Ovary (tissue), 9 donors: Measurements from ENCODE around the gene ADGRB2. TPM values are rescaled to one million over a fixed set of nuclear protein-coding genes. Genes with fewer than 3 reads are reported as not detected.

Experiments
- DNase-seq, 5 donors: peaks; one replicate each; pipeline ENCODE4 v3.0.0-alpha.2; 2019 to 2020
- H3K27ac ChIP-seq, 2 donors: fragments of 200-600 bp; one replicate each; pipeline versions ENCODE4 v1.5.1 to v1.8.0; 2019 to 2022
- H3K27me3 ChIP-seq: fragments of 200-600 bp; one replicate; pipeline ENCODE4 v1.8.0; 2022
- H3K36me3 ChIP-seq: fragments of 200-600 bp; sonication (generic); one replicate; pipeline ENCODE4 v1.5.1; 2019
- H3K4me1 ChIP-seq: one replicate; pipeline ENCODE4 v1.8.1; 2013; ENCODE audit warnings: mild to moderate bottlenecking, moderate library complexity; ENCODE audit not compliant: insufficient read depth
- H3K4me3 ChIP-seq: fragments of 200-600 bp; sonication (generic); one replicate; pipeline ENCODE4 v1.5.1; 2017
- H3K9me3 ChIP-seq, 2 donors: fragments of 200-600 bp in 1 of 2; sonication (generic) in 1 of 2; one replicate each; pipeline versions ENCODE4 v1.5.1 to v1.8.1; 2013 to 2019; ENCODE audit warnings: mild to moderate bottlenecking in 1 of 2, moderate library complexity in 1 of 2
- EP300 ChIP-seq: sonication (generic); formaldehyde crosslinking; IDR thresholded peaks from one replicate; pipeline ENCODE4 v1.6.1; 2017; ENCODE audit warnings: antibody characterized with exemption
- POLR2A ChIP-seq: fragments of 450-650 bp; IDR thresholded peaks from one replicate; pipeline ENCODE4 v1.6.1; 2017; ENCODE audit warnings: antibody characterized with exemption, mild to moderate bottlenecking, moderate library complexity
- WGBS, 3 donors: extraction: QIAGEN DNeasy Blood & Tissue Kit in 1 of 3; methylation state at CpG; one replicate each; pipeline versions ENCODE4 v1.1.5 to v1.1.7; 2013 to 2017; 5-methylcytosine and 5-hydroxymethylcytosine counted together
- intact Hi-C, 4 donors: fragments of 100-400 bp; cut with DNase I; formaldehyde crosslinking; loops; one replicate each; pipeline versions ENCODE4 v1.11.0 to v1.15.1; 2022 to 2023
- polyA plus RNA-seq, 2 donors: library from polyadenylated mRNA; stranded (reverse); fragments of 200-250 nt in 1 of 2; fragments of 350-450 nt in 1 of 2; fragmentation: Illumina TruSeq in 1 of 2; extraction: RNeasy Lipid Tissue Mini Kit (QIAGEN cat#74804) in 1 of 2; gene quantifications; one replicate each; pipeline ENCODE4 v1.2.3, GENCODE V29; 2013 to 2014
- total RNA-seq, 7 donors: library from RNA; depleted of rRNA in 2 of 7; stranded (reverse); fragments of >200 nt in 2 of 7; fragmentation: NEBNext Ultra II Directional in 3 of 7; extraction: Animal tissue kit (Norgen Biotek cat#: 25700) in 3 of 7; gene quantifications; one replicate each; pipeline versions ENCODE4 v1.1.0 to v1.2.4, GENCODE V29; 2016 to 2023
- TF ChIP-seq, protein P1 (sequence below), 3 donors: fragments of 450-650 bp in 2 of 3; fragments of 200-600 bp in 1 of 3; IDR thresholded peaks; one replicate each; pipeline versions ENCODE4 v1.5.1 to v1.8.0; 2016 to 2022; ENCODE audit warnings: antibody characterized with exemption in 3 of 3, mild to moderate bottlenecking in 1 of 3
- donor health status: DM: no; HTN: no; CAD: no; lungs with moderate emphysema.
- donor health status: DM: no; HTN: no; CAD: no.
- donor health status: Bipolar disorder and iron deficiency.
- donor health status: DM: yes; HTN: yes; CAD: no.
- donor health status: DM: no; HTN: no; CAD: no.
- donor health status: DM: yes; HTN: yes; CAD: no.

The ADGRB2 gene
- total and polyA plus RNA-seq, 9 donors: 0.30 to 7.2 (median 1.6) TPM

DNA sequence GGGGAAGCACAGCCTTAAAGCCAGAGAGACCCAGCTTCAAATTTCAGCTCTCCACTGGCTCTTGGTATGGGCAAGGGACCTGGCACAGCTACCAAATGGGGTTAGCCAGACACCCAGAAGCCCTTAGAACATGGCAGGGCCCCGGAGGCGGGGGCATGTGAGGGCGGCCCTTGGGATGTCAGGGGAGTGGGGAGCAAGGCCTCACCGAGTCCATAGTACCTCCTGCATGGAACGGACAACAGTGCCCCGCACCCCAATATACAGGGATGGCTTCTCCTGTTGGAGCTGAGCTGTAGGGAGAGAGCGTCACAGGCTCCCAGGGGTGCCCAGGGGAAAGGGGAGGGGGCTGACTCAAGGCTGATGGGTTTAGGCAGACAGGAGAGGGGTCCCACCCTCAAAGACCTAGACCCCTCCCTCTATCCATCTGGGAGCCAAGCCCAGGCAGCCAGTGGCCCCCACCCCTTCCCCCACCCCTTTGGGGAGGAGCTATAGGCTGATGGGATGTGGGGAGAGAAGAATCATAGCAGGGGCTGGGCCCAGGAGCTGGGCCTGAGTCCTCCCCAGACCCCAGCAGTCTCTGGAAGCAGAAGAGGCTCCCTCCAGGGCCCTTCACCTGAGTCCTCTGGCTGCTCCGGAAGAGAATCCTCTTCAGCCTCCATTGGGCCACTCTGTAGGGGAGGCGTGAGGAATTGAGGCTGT is 35.2 kb upstream of the ADGRB2 start:
- Histone ChIP-seq H3K36me3 (no peaks in the 10 kb centered on the region), H3K27ac (no peak overlapping the region), H3K27me3 (no peaks in the 10 kb centered on the region), H3K9me3 (no peaks in the 10 kb centered on the region), H3K4me3 (no peak overlapping the region), H3K4me1 (no peaks in the 10 kb centered on the region)
- TF ChIP-seq POLR2A (no peak), EP300 (no peak)
- TF ChIP-seq, protein P1, sequence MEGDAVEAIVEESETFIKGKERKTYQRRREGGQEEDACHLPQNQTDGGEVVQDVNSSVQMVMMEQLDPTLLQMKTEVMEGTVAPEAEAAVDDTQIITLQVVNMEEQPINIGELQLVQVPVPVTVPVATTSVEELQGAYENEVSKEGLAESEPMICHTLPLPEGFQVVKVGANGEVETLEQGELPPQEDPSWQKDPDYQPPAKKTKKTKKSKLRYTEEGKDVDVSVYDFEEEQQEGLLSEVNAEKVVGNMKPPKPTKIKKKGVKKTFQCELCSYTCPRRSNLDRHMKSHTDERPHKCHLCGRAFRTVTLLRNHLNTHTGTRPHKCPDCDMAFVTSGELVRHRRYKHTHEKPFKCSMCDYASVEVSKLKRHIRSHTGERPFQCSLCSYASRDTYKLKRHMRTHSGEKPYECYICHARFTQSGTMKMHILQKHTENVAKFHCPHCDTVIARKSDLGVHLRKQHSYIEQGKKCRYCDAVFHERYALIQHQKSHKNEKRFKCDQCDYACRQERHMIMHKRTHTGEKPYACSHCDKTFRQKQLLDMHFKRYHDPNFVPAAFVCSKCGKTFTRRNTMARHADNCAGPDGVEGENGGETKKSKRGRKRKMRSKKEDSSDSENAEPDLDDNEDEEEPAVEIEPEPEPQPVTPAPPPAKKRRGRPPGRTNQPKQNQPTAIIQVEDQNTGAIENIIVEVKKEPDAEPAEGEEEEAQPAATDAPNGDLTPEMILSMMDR (IDR thresholded peaks at IDR 0.05): no peak
- 83 to 90% (median 84%) methylated on average over 8 to 9 of the region's 9 CpGs for WGBS, 3 donors
- no peak for DNase-seq
- intact Hi-C loops: loop anchor here in 3 of 4 donors (10.0 kb wide), 2 partner anchors 165 to 235 kb away; no protein-coding TSS in a partner anchor

GRCh38 chr1:31798433-31799195 is 34.5 kb upstream of the ADGRB2 start:
- DNase-seq: no peak
- H3K4me1 ChIP-seq: no peaks in the 10 kb centered on the region
- no peaks in the 10 kb centered on the region for H3K27me3 ChIP-seq
- no peaks in the 10 kb centered on the region for H3K36me3 ChIP-seq
- no peaks in the 10 kb centered on the region for H3K9me3 ChIP-seq
- TF ChIP-seq EP300 (no peak), POLR2A (no peak)
- TF ChIP-seq, protein P1 (IDR thresholded peaks at IDR 0.05): no peak
- 33 to 43% (median 42%) methylated on average over 17 of the region's 17 CpGs for WGBS, 3 donors
- no peak overlapping the region for H3K27ac ChIP-seq
- H3K4me3 ChIP-seq: no peak overlapping the region
- intact Hi-C loops: loop anchor here in 3 of 4 donors (10.0 kb wide), 2 partner anchors 166 to 234 kb away; no protein-coding TSS in a partner anchor

DNA sequence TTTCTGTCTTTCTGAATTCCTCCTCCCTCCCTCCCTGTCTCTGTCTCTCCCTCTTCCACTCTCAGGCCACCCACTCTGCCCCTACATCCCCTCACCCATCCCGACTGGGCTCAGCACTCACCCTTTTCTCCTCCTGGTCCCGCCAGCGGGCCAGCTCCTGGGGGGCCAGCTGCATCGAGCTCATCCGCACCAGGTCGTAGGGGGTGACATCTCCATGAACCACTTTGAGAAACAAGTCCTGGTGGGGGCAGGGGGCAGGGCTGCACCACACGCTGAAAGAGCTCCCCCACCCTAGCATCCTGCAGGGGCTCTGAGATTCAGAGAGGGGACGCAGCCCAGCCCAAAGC is 33.9 kb upstream of the ADGRB2 start:
- DNase-seq: no peak
- H3K27me3 ChIP-seq: no peaks in the 10 kb centered on the region
- H3K4me3 ChIP-seq: no peak overlapping the region
- no peaks in the 10 kb centered on the region for H3K36me3 ChIP-seq
- 51 to 59% (median 53%) methylated on average over 8 of the region's 8 CpGs for WGBS, 3 donors
- TF ChIP-seq EP300: no peak
- no peak overlapping the region for H3K27ac ChIP-seq
- no peaks in the 10 kb centered on the region for H3K4me1 ChIP-seq
- intact Hi-C loops: loop anchor here in 3 of 4 donors (10.0 kb wide), 2 partner anchors 167 to 233 kb away; no protein-coding TSS in a partner anchor
- H3K9me3 ChIP-seq: no peaks in the 10 kb centered on the region

- H3K9me3 ChIP-seq: no peaks in the 10 kb centered on the region
- no peaks in the 10 kb centered on the region for H3K27me3 ChIP-seq
- H3K4me3 ChIP-seq: no peak overlapping the region
- H3K4me1 ChIP-seq: no peaks in the 10 kb centered on the region
- no peak overlapping the region for H3K27ac ChIP-seq
- H3K36me3 ChIP-seq: no peaks in the 10 kb centered on the region
- no peak for DNase-seq
- 83 to 87% (median 86%) methylated on average over 5 of the region's 5 CpGs for WGBS, 3 donors
- intact Hi-C loops: loop anchor here in 3 of 4 donors (10.0 kb wide), 2 partner anchors 168 to 232 kb away; no protein-coding TSS in a partner anchor
- TF ChIP-seq, protein P1 (IDR thresholded peaks at IDR 0.05): no peak
- TF ChIP-seq POLR2A (no peak), EP300 (no peak)
Observed at GRCh38 chr1:31797216-31797615, 33.1 kb upstream of the ADGRB2 start.
